A549 (cell line): ENCODE results near the gene IL20RB. TPM values are rescaled to one million over a fixed set of nuclear protein-coding genes. Genes with fewer than 3 reads are reported as not detected.

Experiments
- ATAC-seq, 2 experiments: fragments of 200-7000 bp in 1 of 2; fragments of >200 bp in 1 of 2; cut with Nextera tagmentation in 1 of 2; cut with Tn5 transposase in 1 of 2; 3 replicates each; pipeline versions ENCODE4 v1.8.0 to v1.9.1; 2018 to 2020; ENCODE audit warnings: mild to moderate bottlenecking in 1 of 2, moderate library complexity in 1 of 2
- CTCF ChIA-PET: fragments of 300-600 bp; sonication (Branson Sonifier 250); formaldehyde crosslinking; extraction: SDS; loops from one replicate; lab custom pipeline; 2021; ENCODE audit warnings: antibody characterized with exemption, inconsistent platforms; lab: Yijun Ruan, JAX
- POLR2A ChIA-PET: fragments of 350-600 bp; formaldehyde crosslinking; extraction: SDS; loops from one replicate; lab custom pipeline; 2021; ENCODE audit warnings: antibody characterized with exemption, inconsistent platforms; lab: Yijun Ruan, JAX
- DNase-seq, 2 experiments: peaks; one replicate each; pipeline versions ENCODE4 v3.0.0 to v3.0.0-alpha.2; 2011 to 2016; ENCODE audit warnings: low read depth in 1 of 2, low spot score in 1 of 2
- FAIRE-seq: peaks from 2 replicates; lab custom pipeline; 2011; peaks lifted over from hg19 to GRCh38; lab: Jason Lieb, UNC
- H3K27ac ChIP-seq, 2 experiments: fragments of >200 bp; sonication (Bioruptor Twin); formaldehyde crosslinking; 3 replicates each; pipeline ENCODE4 v1.5.1; 2016 to 2017
- H3K4me1 ChIP-seq: fragments of >200 bp; sonication (Bioruptor Twin); formaldehyde crosslinking; 3 replicates; pipeline ENCODE4 v1.6.1; 2016
- H3K4me2 ChIP-seq: fragments of >200 bp; sonication (Bioruptor Twin); formaldehyde crosslinking; 3 replicates; pipeline ENCODE4 v1.6.1; 2016
- H3K4me3 ChIP-seq: fragments of >200 bp; sonication (Bioruptor Twin); formaldehyde crosslinking; 3 replicates; pipeline ENCODE4 v1.5.1; 2016
- H3K9me3 ChIP-seq: fragments of >200 bp; sonication (Bioruptor Twin); formaldehyde crosslinking; 3 replicates; pipeline ENCODE4 v1.6.1; 2016
- CEBPB ChIP-seq, 2 experiments: fragments of >200 bp in 1 of 2; sonication (Bioruptor Twin) in 1 of 2; formaldehyde crosslinking in 1 of 2; IDR thresholded peaks; 2 replicates each; pipeline ENCODE4 v1.6.1; 2012 to 2016
- CHD2 ChIP-seq: fragments of 150-350 bp; IDR thresholded peaks from 2 replicates; pipeline ENCODE4 v1.6.1; 2014; ENCODE audit warnings: low read length; ENCODE audit not compliant: partially characterized antibody
- CTCF ChIP-seq: fragments of >200 bp; sonication (Bioruptor Twin); formaldehyde crosslinking; IDR thresholded peaks from 3 replicates; pipeline ENCODE4 v1.5.1; 2016
- ELK1 ChIP-seq: fragments of 150-350 bp; IDR thresholded peaks from 2 replicates; pipeline ENCODE4 v1.6.1; 2014; ENCODE audit warnings: low read depth, mild to moderate bottlenecking, low read length
- EP300 ChIP-seq, 2 experiments: fragments of >200 bp; sonication (Bioruptor Twin); formaldehyde crosslinking; IDR thresholded peaks; 2 replicates in 1 of 2; 3 replicates in 1 of 2; pipeline ENCODE4 v1.6.1; 2016 to 2017
- ESRRA ChIP-seq: fragments of 150-350 bp; IDR thresholded peaks from 2 replicates; pipeline ENCODE4 v1.6.1; 2014; ENCODE audit warnings: mild to moderate bottlenecking, low read length, borderline replicate concordance
- FOXS1 ChIP-seq: fragments of 250-450 bp; sonication (Bioruptor Pico); IDR thresholded peaks from 2 replicates; pipeline ENCODE4 v1.5.0; 2020; ENCODE audit warnings: mild to moderate bottlenecking, moderate library complexity
- GATA3 ChIP-seq: IDR thresholded peaks from 2 replicates; pipeline ENCODE4 v1.6.1; 2012; ENCODE audit warnings: borderline replicate concordance
- HEYL ChIP-seq: fragments of 250-450 bp; sonication (Bioruptor Pico); IDR thresholded peaks from 2 replicates; pipeline ENCODE4 v1.8.0; 2021; ENCODE audit warnings: mild to moderate bottlenecking, moderate library complexity
- HOXA7 ChIP-seq: fragments of 250-450 bp; sonication (Bioruptor Pico); IDR thresholded peaks from 2 replicates; pipeline ENCODE4 v1.5.0; 2020; ENCODE audit warnings: mild to moderate bottlenecking, moderate library complexity
- HOXB13 ChIP-seq: fragments of 250-450 bp; sonication (Bioruptor Pico); IDR thresholded peaks from 2 replicates; pipeline ENCODE4 v1.5.0; 2020; ENCODE audit warnings: low read depth, mild to moderate bottlenecking, moderate library complexity
- HOXB5 ChIP-seq: fragments of 250-450 bp; sonication (Bioruptor Pico); IDR thresholded peaks from 2 replicates; pipeline ENCODE4 v1.5.0; 2020; ENCODE audit warnings: mild to moderate bottlenecking, moderate library complexity
- JUNB ChIP-seq: fragments of >200 bp; sonication (Bioruptor Twin); formaldehyde crosslinking; IDR thresholded peaks from 2 replicates; pipeline ENCODE4 v1.6.1; 2016
- KDM1A ChIP-seq: fragments of 200-600 bp; sonication (generic); IDR thresholded peaks from 2 replicates; pipeline ENCODE4 v1.6.1; 2016; ENCODE audit warnings: low read depth, mild to moderate bottlenecking
- MAFK ChIP-seq: fragments of 450-650 bp; IDR thresholded peaks from 2 replicates; pipeline ENCODE4 v1.6.1; 2014; ENCODE audit not compliant: partially characterized antibody
- MAZ ChIP-seq: fragments of 150-350 bp; IDR thresholded peaks from 2 replicates; pipeline ENCODE4 v1.6.1; 2014; ENCODE audit warnings: antibody characterized with exemption, low read depth, low read length, borderline replicate concordance
- MYC ChIP-seq: IDR thresholded peaks from 2 replicates; pipeline ENCODE4 v1.6.1; 2012; ENCODE audit warnings: mild to moderate bottlenecking, inconsistent platforms, low read length, improper control_type of control experiment, borderline replicate concordance
- NFE2L2 ChIP-seq: fragments of 150-350 bp; conservative IDR thresholded peaks from 2 replicates; pipeline ENCODE4 v1.6.1; 2014; ENCODE audit warnings: low read length
- POLR2AphosphoS2 ChIP-seq: conservative IDR thresholded peaks from 2 replicates; pipeline ENCODE4 v1.6.1; 2012; ENCODE audit warnings: low read length, improper control_type of control experiment, inconsistent platforms
- RARB ChIP-seq: fragments of 250-450 bp; sonication (Bioruptor Pico); IDR thresholded peaks from 2 replicates; pipeline ENCODE4 v1.8.0; 2021; ENCODE audit warnings: mild to moderate bottlenecking, moderate library complexity
- RCOR1 ChIP-seq: fragments of 150-350 bp; IDR thresholded peaks from 2 replicates; pipeline ENCODE4 v1.6.1; 2014; ENCODE audit warnings: antibody characterized with exemption, low read length, low read depth
- RFX5 ChIP-seq: fragments of 450-650 bp; IDR thresholded peaks from 2 replicates; pipeline ENCODE4 v1.7.1; 2014; ENCODE audit warnings: antibody characterized with exemption, mild to moderate bottlenecking, moderate library complexity
- SMC3 ChIP-seq: fragments of >200 bp; sonication (Bioruptor Twin); formaldehyde crosslinking; IDR thresholded peaks from 3 replicates; pipeline ENCODE4 v1.6.1; 2018; ENCODE audit warnings: inconsistent platforms
- SREBF2 ChIP-seq: fragments of 450-650 bp; IDR thresholded peaks from 2 replicates; pipeline ENCODE4 v1.6.1; 2014; ENCODE audit warnings: mild to moderate bottlenecking, moderate library complexity
- TFCP2L1 ChIP-seq: fragments of 250-450 bp; sonication (Bioruptor Pico); IDR thresholded peaks from 2 replicates; pipeline ENCODE4 v1.5.0; 2021; ENCODE audit warnings: mild to moderate bottlenecking
- ZC3H11A ChIP-seq: fragments of 450-650 bp; IDR thresholded peaks from 2 replicates; pipeline ENCODE4 v1.6.1; 2014; ENCODE audit warnings: antibody characterized with exemption, mild to moderate bottlenecking
- WGBS: methylation state at CpG from one replicate; pipeline ENCODE4 v1.1.6; 2017; ENCODE audit errors: missing lambda C conversion rate; 5-methylcytosine and 5-hydroxymethylcytosine counted together
- polyA plus RNA-seq, 4 experiments: library from polyadenylated mRNA; depleted of rRNA in 3 of 4; stranded (reverse); fragments of >200 nt; fragmentation: RNase III in 1 of 4; extraction: RNeasy Plus Mini Kit Qiagen cat#74134 plus additional on column Dnase treatment in 1 of 4; gene quantifications; 2 replicates in 3 of 4; 3 replicates in 1 of 4; pipeline ENCODE4 v1.2.3, GENCODE V29; 2011 to 2017
- TF ChIP-seq, protein P1 (sequence below): fragments of 250-450 bp; sonication (Bioruptor Pico); IDR thresholded peaks from 2 replicates; pipeline ENCODE4 v1.5.0; 2020; ENCODE audit warnings: low read depth, mild to moderate bottlenecking, moderate library complexity
- TF ChIP-seq, protein P2 (sequence below): fragments of >200 bp; sonication (Bioruptor Twin); formaldehyde crosslinking; IDR thresholded peaks from 3 replicates; pipeline ENCODE4 v1.6.1; 2016
- TF ChIP-seq, protein P3 (sequence below): fragments of 450-650 bp; IDR thresholded peaks from 2 replicates; pipeline ENCODE4 v1.6.1; 2014; ENCODE audit warnings: antibody characterized with exemption
- TF ChIP-seq, protein P4 (sequence below): fragments of >200 bp; sonication (Bioruptor Twin); formaldehyde crosslinking; IDR thresholded peaks from 2 replicates; pipeline ENCODE4 v1.6.1; 2016
- TF ChIP-seq, protein P5 (sequence below): IDR thresholded peaks from 2 replicates; pipeline ENCODE4 v1.6.1; 2012

Gene IL20RB
- polyA plus RNA-seq, 2 of the 4 experiments (the other 2 are of a cell fraction) = 1.1 to 6.9 TPM

DNA sequence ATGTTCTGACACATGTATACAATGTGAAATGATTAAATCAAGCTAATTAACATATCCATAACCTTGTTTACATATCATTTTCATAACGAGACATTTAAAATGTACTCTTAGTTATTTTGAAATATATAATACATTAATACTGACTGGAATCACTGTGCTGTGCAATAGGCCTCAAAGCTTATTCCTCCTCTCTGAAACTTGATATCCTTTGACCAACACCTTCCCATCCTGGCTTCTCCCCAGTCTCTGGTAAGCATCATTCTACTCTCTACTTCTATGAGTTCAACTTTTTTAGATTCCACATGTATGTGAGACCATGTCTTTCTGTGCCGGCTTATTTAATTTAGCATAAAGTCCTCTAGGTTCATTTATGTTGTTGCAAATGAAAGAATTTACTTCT, 47.1 kb upstream of the IL20RB start:
- H3K27ac ChIP-seq = no peak overlapping the region
- CTCF ChIA-PET = no interaction called here
- FAIRE-seq = no peak
- H3K4me1 ChIP-seq = no peaks in the 10 kb centered on the region
- POLR2A ChIA-PET = no interaction called here
- H3K4me2 ChIP-seq = no peak overlapping the region
- no peak for ATAC-seq
- H3K4me3 ChIP-seq = no peak overlapping the region
- no peak for TF ChIP-seq HOXB5 (CRISPR knock-in tag)
- TF ChIP-seq RCOR1 = no peak
- no peak for TF ChIP-seq MAZ
- TF ChIP-seq, protein P1, sequence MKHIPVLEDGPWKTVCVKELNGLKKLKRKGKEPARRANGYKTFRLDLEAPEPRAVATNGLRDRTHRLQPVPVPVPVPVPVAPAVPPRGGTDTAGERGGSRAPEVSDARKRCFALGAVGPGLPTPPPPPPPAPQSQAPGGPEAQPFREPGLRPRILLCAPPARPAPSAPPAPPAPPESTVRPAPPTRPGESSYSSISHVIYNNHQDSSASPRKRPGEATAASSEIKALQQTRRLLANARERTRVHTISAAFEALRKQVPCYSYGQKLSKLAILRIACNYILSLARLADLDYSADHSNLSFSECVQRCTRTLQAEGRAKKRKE = no peak
- TF ChIP-seq CHD2 = no peak
- no peak for TF ChIP-seq KDM1A
- TF ChIP-seq ESRRA = no peak
- TF ChIP-seq HOXA7 = no peak
- no peak for TF ChIP-seq ELK1
- TF ChIP-seq, protein P2, sequence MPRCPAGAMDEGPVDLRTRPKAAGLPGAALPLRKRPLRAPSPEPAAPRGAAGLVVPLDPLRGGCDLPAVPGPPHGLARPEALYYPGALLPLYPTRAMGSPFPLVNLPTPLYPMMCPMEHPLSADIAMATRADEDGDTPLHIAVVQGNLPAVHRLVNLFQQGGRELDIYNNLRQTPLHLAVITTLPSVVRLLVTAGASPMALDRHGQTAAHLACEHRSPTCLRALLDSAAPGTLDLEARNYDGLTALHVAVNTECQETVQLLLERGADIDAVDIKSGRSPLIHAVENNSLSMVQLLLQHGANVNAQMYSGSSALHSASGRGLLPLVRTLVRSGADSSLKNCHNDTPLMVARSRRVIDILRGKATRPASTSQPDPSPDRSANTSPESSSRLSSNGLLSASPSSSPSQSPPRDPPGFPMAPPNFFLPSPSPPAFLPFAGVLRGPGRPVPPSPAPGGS = no peak
- TF ChIP-seq TFCP2L1 (CRISPR knock-in tag) = no peak
- no peak for TF ChIP-seq JUNB
- no peak for TF ChIP-seq ZC3H11A
- TF ChIP-seq FOXS1 (CRISPR knock-in tag) = no peak
- no peak for TF ChIP-seq SMC3
- no peak for TF ChIP-seq RFX5
- TF ChIP-seq, protein P3, sequence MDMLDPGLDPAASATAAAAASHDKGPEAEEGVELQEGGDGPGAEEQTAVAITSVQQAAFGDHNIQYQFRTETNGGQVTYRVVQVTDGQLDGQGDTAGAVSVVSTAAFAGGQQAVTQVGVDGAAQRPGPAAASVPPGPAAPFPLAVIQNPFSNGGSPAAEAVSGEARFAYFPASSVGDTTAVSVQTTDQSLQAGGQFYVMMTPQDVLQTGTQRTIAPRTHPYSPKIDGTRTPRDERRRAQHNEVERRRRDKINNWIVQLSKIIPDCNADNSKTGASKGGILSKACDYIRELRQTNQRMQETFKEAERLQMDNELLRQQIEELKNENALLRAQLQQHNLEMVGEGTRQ = no peak
- no peak for TF ChIP-seq NFE2L2
- peaks cover 3% of the 10 kb centered on the region; the same call in 1 of the 3 replicates for H3K9me3 ChIP-seq
- no peak for DNase-seq
- WGBS = 93% methylated on average over 2 of the region's 2 CpGs

DNA sequence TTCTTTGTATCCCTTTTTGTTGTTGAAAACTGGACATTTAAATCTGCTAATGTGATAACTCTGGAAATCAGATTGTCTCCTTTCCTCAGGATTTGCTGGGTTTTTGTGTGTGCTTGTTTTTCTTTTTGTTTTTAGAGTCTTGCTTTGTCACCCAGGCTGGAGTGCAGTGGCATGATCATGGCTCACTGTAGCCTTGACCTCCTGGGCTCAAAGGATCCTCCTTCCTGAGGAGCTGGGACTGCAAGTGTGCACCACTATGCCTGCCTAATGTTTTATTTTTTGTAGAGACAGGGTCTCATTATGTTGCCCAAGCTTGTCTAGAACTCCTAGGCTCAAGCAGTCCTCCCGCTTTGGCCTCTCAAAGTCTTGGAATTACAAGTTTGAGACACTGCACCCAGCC, 44.6 kb upstream of the IL20RB start:
- Histone ChIP-seq H3K9me3 (peaks cover 3% of the 10 kb centered on the region; the same call in 1 of the 3 replicates), H3K4me1 (no peaks in the 10 kb centered on the region), H3K27ac (no peak overlapping the region), H3K4me3 (no peak overlapping the region), H3K4me2 (no peak overlapping the region)
- CTCF ChIA-PET = interaction anchor here (0.7 kb wide), 1 partner anchor 45 kb away, joined by 3 read pairs; the partner anchor contains the start of gene IL20RB
- DNase-seq = no peak
- TF ChIP-seq MAZ (no peak), HEYL (CRISPR knock-in tag) (no peak), CTCF (no peak), HOXB5 (CRISPR knock-in tag) (no peak), CEBPB (IDR thresholded peaks at IDR 0.05) (no peak), RARB (CRISPR knock-in tag) (no peak), SMC3 (no peak), MAFK (no peak), EP300 (IDR thresholded peaks at IDR 0.05) (no peak), POLR2AphosphoS2 (no peak), GATA3 (no peak), HOXB13 (no peak), NFE2L2 (no peak), MYC (no peak), SREBF2 (no peak)
- TF ChIP-seq, protein P4, sequence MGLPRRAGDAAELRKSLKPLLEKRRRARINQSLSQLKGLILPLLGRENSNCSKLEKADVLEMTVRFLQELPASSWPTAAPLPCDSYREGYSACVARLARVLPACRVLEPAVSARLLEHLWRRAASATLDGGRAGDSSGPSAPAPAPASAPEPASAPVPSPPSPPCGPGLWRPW = no peak
- TF ChIP-seq, protein P1 = no peak
- TF ChIP-seq, protein P5, sequence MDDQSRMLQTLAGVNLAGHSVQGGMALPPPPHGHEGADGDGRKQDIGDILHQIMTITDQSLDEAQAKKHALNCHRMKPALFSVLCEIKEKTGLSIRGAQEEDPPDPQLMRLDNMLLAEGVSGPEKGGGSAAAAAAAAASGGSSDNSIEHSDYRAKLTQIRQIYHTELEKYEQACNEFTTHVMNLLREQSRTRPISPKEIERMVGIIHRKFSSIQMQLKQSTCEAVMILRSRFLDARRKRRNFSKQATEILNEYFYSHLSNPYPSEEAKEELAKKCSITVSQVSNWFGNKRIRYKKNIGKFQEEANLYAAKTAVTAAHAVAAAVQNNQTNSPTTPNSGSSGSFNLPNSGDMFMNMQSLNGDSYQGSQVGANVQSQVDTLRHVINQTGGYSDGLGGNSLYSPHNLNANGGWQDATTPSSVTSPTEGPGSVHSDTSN = no peak
- no peak for ATAC-seq
- POLR2A ChIA-PET = no interaction called here
- FAIRE-seq = no peak
- 100% methylated on average over 1 of the region's 1 CpG for WGBS
